CD14-positive monocyte (primary cell): ENCODE results near the gene CPA4. TPM values are rescaled to one million over a fixed set of nuclear protein-coding genes. Genes with fewer than 3 reads are reported as not detected.
"Not testable (repeated sequence)": the region's sequence is repeated elsewhere in the genome, so short reads cannot be mapped to it uniquely, and the experiment has no call there.

Experiments used
- DNase-seq, 3 donors: peaks; one replicate each; pipeline ENCODE4 v3.0.0-alpha.2; 2011 to 2022
- H2AFZ ChIP-seq: 2 replicates; pipeline ENCODE4 v1.6.0; 2012; ENCODE audit warnings: mild to moderate bottlenecking, low read depth, low read length, inconsistent platforms; ENCODE audit not compliant: insufficient read depth, poor library complexity, severe bottlenecking
- H3K27ac ChIP-seq, 2 donors: 1 replicate in 1 of 2; 2 replicates in 1 of 2; pipeline ENCODE4 v1.5.1; 2012 to 2013; ENCODE audit warnings: low read length in 2 of 2, control low read depth in 1 of 2, inconsistent platforms in 1 of 2, low read depth in 1 of 2, mild to moderate bottlenecking in 1 of 2
- H3K27me3 ChIP-seq, 2 donors: one replicate each; pipeline versions ENCODE4 v1.6.0 to v1.6.1; 2011 to 2013; ENCODE audit warnings: low read length in 2 of 2; ENCODE audit not compliant: control insufficient read depth in 2 of 2, insufficient read depth in 2 of 2
- H3K36me3 ChIP-seq, 2 donors: replicated peaks in 1 of 2; 1 replicate in 1 of 2; 2 replicates in 1 of 2; pipeline versions ENCODE4 v1.5.1 to v1.6.1; 2012 to 2013; ENCODE audit warnings: low read length in 2 of 2, control low read depth in 1 of 2, inconsistent platforms in 1 of 2, mild to moderate bottlenecking in 1 of 2; ENCODE audit not compliant: insufficient read depth in 2 of 2, control insufficient read depth in 1 of 2
- H3K4me1 ChIP-seq, 2 donors: 1 replicate in 1 of 2; 2 replicates in 1 of 2; pipeline versions ENCODE4 v1.5.1 to v1.6.1; 2012 to 2013; ENCODE audit warnings: low read length in 2 of 2, control low read depth in 1 of 2, inconsistent platforms in 1 of 2, mild to moderate bottlenecking in 1 of 2, moderate library complexity in 1 of 2; ENCODE audit not compliant: insufficient read depth in 2 of 2, control insufficient read depth in 1 of 2
- H3K4me2 ChIP-seq: replicated peaks from 2 replicates; pipeline ENCODE3; 2012; ENCODE audit warnings: low read length, moderate library complexity, mild to moderate bottlenecking; ENCODE audit not compliant: poor library complexity, severe bottlenecking; ENCODE audit errors: extremely low read depth
- H3K4me3 ChIP-seq, 3 experiments: fragments of 200-600 bp in 1 of 3; sonication (generic) in 1 of 3; replicated peaks in 1 of 3; 1 replicate in 2 of 3; 2 replicates in 1 of 3; pipeline ENCODE4 v1.5.1; 2011 to 2013; ENCODE audit warnings: low read length in 3 of 3, mild to moderate bottlenecking in 3 of 3, control low read depth in 2 of 3, low read depth in 2 of 3, inconsistent platforms in 1 of 3, moderate library complexity in 1 of 3
- H3K79me2 ChIP-seq: 2 replicates; pipeline ENCODE4 v1.6.0; 2012; ENCODE audit warnings: mild to moderate bottlenecking, control low read depth, inconsistent platforms, low read length, moderate library complexity; ENCODE audit not compliant: insufficient read depth
- H3K9ac ChIP-seq: 2 replicates; pipeline ENCODE4 v1.6.0; 2017; ENCODE audit warnings: low read length, mild to moderate bottlenecking; ENCODE audit not compliant: insufficient read depth, poor library complexity, severe bottlenecking
- H3K9me3 ChIP-seq, 2 donors: replicated peaks in 1 of 2; 1 replicate in 1 of 2; 2 replicates in 1 of 2; pipeline versions ENCODE4 v1.5.1 to v1.6.1; 2012 to 2013; ENCODE audit warnings: low read length in 2 of 2, control low read depth in 1 of 2; ENCODE audit not compliant: control insufficient read depth in 1 of 2, insufficient read depth in 1 of 2
- H4K20me1 ChIP-seq: 2 replicates; pipeline ENCODE4 v1.6.0; 2012; ENCODE audit warnings: mild to moderate bottlenecking, low read length, control low read depth, moderate library complexity; ENCODE audit not compliant: insufficient read depth
- H3K27ac Mint-ChIP-seq, 7 donors: one replicate each; pipeline ENCODE4 v1.8.0; 2020; ENCODE audit warnings: mild to moderate bottlenecking in 7 of 7, mixed read lengths in 7 of 7, moderate library complexity in 6 of 7, inconsistent platforms in 2 of 7
- H3K27me3 Mint-ChIP-seq, 3 donors: one replicate each; pipeline ENCODE4 v1.8.0; 2021 to 2022; ENCODE audit warnings: low read depth in 3 of 3, mild to moderate bottlenecking in 3 of 3, mixed read lengths in 3 of 3, moderate library complexity in 3 of 3, inconsistent platforms in 1 of 3
- H3K36me3 Mint-ChIP-seq, 2 donors: one replicate each; pipeline ENCODE4 v1.8.0; 2020; ENCODE audit warnings: mixed read lengths in 2 of 2, inconsistent platforms in 1 of 2, mild to moderate bottlenecking in 1 of 2
- H3K4me1 Mint-ChIP-seq: one replicate; pipeline ENCODE4 v1.8.0; 2020; ENCODE audit warnings: mild to moderate bottlenecking, mixed read lengths
- H3K4me3 Mint-ChIP-seq, 2 donors: one replicate each; pipeline ENCODE4 v1.8.0; 2020; ENCODE audit warnings: mild to moderate bottlenecking in 2 of 2, mixed read lengths in 2 of 2, moderate library complexity in 1 of 2
- H3K9me3 Mint-ChIP-seq, 7 donors: one replicate each; pipeline ENCODE4 v1.8.0; 2020 to 2022; ENCODE audit warnings: mixed read lengths in 7 of 7, mild to moderate bottlenecking in 6 of 7, moderate library complexity in 6 of 7, inconsistent platforms in 2 of 7
- CTCF ChIP-seq: fragments of 200-600 bp; IDR thresholded peaks from one replicate; pipeline ENCODE4 v1.8.0; 2022; ENCODE audit warnings: antibody characterized with exemption, mild to moderate bottlenecking
- WGBS: methylation state at CpG from one replicate; pipeline ENCODE4 v1.1.5; 2013; ENCODE audit warnings: missing lambda C conversion rate; ENCODE audit not compliant: insufficient coverage; 5-methylcytosine and 5-hydroxymethylcytosine counted together
- intact Hi-C, 2 donors: fragments of 100-400 bp; cut with micrococcal nuclease; formaldehyde crosslinking; loops; one replicate each; pipeline versions ENCODE4 v1.15.0 to v1.15.1; 2023
- polyA plus RNA-seq, 3 donors: library from polyadenylated mRNA; depleted of rRNA in 1 of 3; unstranded in 2 of 3; stranded (reverse) in 1 of 3; fragments of 300-500 nt in 2 of 3; fragments of >200 nt in 1 of 3; fragmentation: Illumina TruSeq in 2 of 3; gene quantifications; 1 replicate in 2 of 3; 2 replicates in 1 of 3; pipeline ENCODE4 v1.2.3, GENCODE V29; 2012 to 2021

Gene CPA4
- polyA plus RNA-seq, 3 donors, result not detected

GRCh38 chr7:130249626-130250025 lies 43.3 kb upstream of the CPA4 start:
- peaks cover 12 to 35% (median 21%) of the 10 kb centered on the region in 7 donors for H3K9me3 Mint-ChIP-seq
- not testable (repeated sequence) for H3K4me1 ChIP-seq, H3K27ac ChIP-seq, H2AFZ ChIP-seq, H4K20me1 ChIP-seq, H3K27me3 ChIP-seq, H3K79me2 ChIP-seq, H3K9me3 ChIP-seq, H3K4me3 Mint-ChIP-seq, DNase-seq, H3K27ac Mint-ChIP-seq, H3K4me2 ChIP-seq, H3K27me3 Mint-ChIP-seq, H3K4me1 Mint-ChIP-seq, H3K9ac ChIP-seq, H3K36me3 ChIP-seq, H3K36me3 Mint-ChIP-seq, H3K4me3 ChIP-seq
- intact Hi-C loops, result loop anchor here in 1 of 2 donors (10.0 kb wide), 1 partner anchor 505 kb away; no protein-coding TSS in a partner anchor
- no CpG with 5 or more reads among the region's 3 CpGs for WGBS

GRCh38 chr7:130254555-130254954 lies 38.4 kb upstream of the CPA4 start:
- H3K36me3 ChIP-seq, result no peaks in the 10 kb centered on the region
- H3K4me3 ChIP-seq, result no peak overlapping the region
- Mint-ChIP-seq H3K27ac (no peak overlapping the region), H3K4me3 (no peak overlapping the region), H3K9me3 (peaks cover 15 to 61% (median 56%) of the 10 kb centered on the region in 7 donors), H3K36me3 (no peaks in the 10 kb centered on the region), H3K27me3 (no peaks in the 10 kb centered on the region), H3K4me1 (peaks cover 2% of the 10 kb centered on the region)
- H3K9ac ChIP-seq, result no peak overlapping the region
- no peak overlapping the region for H3K4me2 ChIP-seq
- no peak for TF ChIP-seq CTCF
- H3K9me3 ChIP-seq, result peaks cover 28 to 38% of the 10 kb centered on the region in 2 donors
- H4K20me1 ChIP-seq, result no peaks in the 10 kb centered on the region
- H2AFZ ChIP-seq, result no peak overlapping the region
- H3K4me1 ChIP-seq, result no peaks in the 10 kb centered on the region
- 99% methylated on average over 6 of the region's 6 CpGs for WGBS
- H3K27me3 ChIP-seq, result no peaks in the 10 kb centered on the region
- H3K79me2 ChIP-seq, result no peaks in the 10 kb centered on the region
- intact Hi-C loops, result no loop called here
- no peak for DNase-seq
- no peak overlapping the region for H3K27ac ChIP-seq
